ENCODE data around the gene PPP6R2. TPM values are rescaled to one million over a fixed set of nuclear protein-coding genes. Genes with fewer than 3 reads are reported as not detected.

Gene PPP6R2
- total RNA-seq, 4 donors from 2014 or later = 23.8 to 86.3 (median 37.0) TPM

DNA sequence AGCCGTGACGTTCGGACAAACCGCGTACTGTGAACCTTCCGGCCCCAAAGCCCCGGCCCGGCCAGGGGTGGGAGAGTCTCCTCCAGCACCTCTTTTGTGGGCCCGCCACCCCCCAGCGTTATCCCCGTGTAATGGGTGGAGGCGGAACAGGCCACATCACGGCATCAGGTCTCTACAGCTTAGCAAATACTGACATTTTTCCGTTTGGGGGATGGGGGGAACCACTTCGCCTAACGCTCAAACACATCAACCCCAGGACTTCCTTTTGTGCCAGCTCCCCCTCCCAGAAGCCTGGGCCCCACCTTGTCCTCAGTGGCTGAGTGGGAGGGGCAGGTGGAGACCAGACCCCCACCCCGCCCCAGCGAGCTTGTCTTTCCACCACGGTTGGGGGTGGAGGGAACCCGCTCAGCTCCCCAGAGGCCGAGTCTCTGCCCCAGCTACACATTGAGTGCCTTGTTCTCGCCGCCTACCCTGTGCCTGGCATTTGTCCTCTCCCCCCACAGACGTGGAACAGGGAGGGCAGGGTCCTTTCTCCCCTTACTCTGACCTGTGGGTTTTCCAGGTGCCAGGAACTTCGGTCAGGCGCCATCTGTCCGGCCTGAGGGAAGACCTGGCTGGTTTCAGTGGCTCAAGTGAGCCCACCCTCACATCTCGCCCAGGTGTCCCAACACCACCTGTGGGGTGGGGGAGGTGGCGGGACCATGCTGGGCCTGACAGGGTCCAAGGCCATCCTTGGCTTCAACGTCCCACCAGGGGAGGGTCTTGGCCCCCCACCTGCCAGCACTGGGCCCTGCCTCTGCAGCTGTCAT lies 102.1 kb downstream of the PPP6R2 start:
- no peak for TF ChIP-seq CTCF (IDR thresholded peaks at IDR 0.05; ENCODE audit: low read depth)

DNA sequence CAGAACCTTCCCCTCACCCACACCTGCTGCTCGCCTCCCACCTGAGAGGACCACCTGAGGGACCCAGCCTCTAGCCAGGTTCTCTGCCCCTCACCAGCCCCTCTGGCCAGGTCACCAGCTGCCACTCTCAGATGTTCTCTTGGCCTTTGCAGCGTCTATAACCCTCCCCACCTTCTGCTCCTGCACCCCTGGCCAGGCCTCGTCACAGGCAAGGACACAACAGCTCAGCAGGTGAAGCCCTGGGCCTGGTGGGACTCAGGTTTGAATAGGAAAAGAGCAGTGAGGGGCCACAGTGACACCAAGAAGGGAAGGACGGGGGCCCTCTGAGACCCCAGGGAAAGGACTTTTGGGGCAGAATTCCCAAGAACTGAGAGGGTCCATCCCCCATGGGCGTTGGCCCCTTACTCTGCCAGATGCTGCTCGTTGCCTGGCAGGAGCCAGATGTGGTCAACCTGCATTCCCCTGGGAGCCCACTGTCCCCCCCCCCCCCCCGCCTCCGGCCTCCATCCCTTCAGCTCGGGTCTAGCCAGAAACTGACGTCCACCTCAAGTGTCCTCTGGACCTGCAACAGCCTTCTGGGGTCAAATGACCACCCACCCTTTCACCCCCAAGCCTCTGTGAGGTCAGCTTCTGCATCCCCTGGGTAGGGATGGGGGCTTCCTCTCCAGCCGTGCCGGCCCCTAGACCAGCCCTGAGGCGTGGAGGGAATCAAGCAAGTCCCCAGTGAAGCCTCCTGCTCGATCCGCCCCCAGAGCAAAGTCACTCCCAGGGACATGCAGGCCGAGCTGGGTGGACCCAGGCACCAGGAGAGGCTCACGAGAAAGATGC lies 103.0 kb downstream of the PPP6R2 start:
- no peak for TF ChIP-seq CTCF (IDR thresholded peaks at IDR 0.05; ENCODE audit: low read depth)

- no peak for TF ChIP-seq CTCF (IDR thresholded peaks at IDR 0.05; ENCODE audit: low read depth)
Observed at GRCh38 chr22:50446708-50447575, 103.8 kb downstream of the PPP6R2 start.

DNA sequence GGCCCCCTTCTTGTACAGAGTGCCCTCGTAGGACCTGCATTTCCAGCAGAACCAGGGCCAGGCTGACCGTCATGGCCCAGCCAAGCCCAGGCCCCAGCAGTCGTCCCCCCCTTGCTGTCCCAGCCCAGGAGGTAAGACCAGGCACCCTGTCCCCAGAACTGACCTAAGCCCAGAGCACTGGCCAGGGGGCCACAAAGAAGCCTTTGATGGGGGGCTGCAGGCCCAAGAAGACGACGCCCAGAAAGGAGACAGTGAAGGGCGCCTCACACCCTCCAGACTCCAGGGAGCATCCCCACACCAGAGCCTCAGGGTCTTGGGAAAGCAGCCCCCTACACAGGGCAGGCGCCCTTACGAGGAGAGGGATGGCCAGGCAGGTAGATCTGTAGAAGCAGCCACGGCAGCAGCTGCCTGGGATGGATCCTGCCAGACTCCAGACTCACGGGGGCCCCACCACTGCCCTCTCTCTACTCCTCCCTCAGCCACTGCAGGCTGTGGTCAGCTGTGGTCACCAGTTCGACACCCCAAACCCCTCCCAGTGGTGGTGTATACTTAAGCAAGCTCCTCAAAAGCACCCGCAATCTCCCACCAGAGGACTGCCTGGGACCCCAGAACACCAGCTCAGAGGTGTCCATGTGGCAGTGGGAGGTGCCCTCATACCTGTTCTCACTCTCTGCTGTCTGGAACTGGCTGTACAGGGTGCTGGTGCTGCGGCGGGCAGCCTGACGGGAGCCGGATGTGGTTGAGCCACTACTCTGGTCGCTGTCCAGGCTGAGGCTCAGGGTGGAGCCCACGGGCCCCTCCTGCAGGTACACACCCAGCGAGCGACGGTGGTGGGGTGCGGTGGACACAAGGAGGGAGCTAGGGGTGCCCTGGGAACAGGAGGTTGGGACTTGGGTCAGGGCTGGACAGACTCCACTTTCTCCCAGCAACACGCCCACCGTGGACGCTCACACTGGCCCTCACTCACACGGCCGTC lies 104.7 kb downstream of the PPP6R2 start:
- TF ChIP-seq CTCF (IDR thresholded peaks at IDR 0.05; ENCODE audit: low read depth) = no peak

GRCh38 chr22:50452649-50453048 lies 109.5 kb downstream of the PPP6R2 start:
- no peak for TF ChIP-seq CTCF (IDR thresholded peaks at IDR 0.05; ENCODE audit: low read depth)

- TF ChIP-seq CTCF (IDR thresholded peaks at IDR 0.05; ENCODE audit: low read depth) = no peak
Observed at GRCh38 chr22:50454556-50455075, 111.5 kb downstream of the PPP6R2 start.

All from subcutaneous adipose tissue (tissue), 4 donors.